ENCODE measurements around the gene AKAP8L. TPM values are rescaled to one million over a fixed set of nuclear protein-coding genes. Genes with fewer than 3 reads are reported as not detected.

The AKAP8L gene
- total RNA-seq, 1 experiment from 2014 or later: 94.0 TPM

GRCh38 chr19:15371786-15372380 lies 46.9 kb downstream of the AKAP8L start:
- Mint-ChIP-seq H3K4me3 (ENCODE audit: low read depth, unreplicated experiment) (no peak overlapping the region), H3K9me3 (ENCODE audit: low read depth, unreplicated experiment) (no peaks in the 10 kb centered on the region), H3K27me3 (ENCODE audit: unreplicated experiment) (no peaks in the 10 kb centered on the region), H3K27ac (ENCODE audit: unreplicated experiment) (no peak overlapping the region), H3K4me1 (ENCODE audit: low read depth, unreplicated experiment) (no peaks in the 10 kb centered on the region), H3K36me3 (ENCODE audit: insufficient read depth, unreplicated experiment) (peaks cover 42% of the 10 kb centered on the region)
- intact Hi-C loops (cut with micrococcal nuclease; ENCODE audit: unreplicated experiment): no loop called here
- TF ChIP-seq, protein P1, sequence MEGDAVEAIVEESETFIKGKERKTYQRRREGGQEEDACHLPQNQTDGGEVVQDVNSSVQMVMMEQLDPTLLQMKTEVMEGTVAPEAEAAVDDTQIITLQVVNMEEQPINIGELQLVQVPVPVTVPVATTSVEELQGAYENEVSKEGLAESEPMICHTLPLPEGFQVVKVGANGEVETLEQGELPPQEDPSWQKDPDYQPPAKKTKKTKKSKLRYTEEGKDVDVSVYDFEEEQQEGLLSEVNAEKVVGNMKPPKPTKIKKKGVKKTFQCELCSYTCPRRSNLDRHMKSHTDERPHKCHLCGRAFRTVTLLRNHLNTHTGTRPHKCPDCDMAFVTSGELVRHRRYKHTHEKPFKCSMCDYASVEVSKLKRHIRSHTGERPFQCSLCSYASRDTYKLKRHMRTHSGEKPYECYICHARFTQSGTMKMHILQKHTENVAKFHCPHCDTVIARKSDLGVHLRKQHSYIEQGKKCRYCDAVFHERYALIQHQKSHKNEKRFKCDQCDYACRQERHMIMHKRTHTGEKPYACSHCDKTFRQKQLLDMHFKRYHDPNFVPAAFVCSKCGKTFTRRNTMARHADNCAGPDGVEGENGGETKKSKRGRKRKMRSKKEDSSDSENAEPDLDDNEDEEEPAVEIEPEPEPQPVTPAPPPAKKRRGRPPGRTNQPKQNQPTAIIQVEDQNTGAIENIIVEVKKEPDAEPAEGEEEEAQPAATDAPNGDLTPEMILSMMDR (IDR thresholded peaks at IDR 0.05; ENCODE audit: unreplicated experiment): no peak
- CTCF ChIA-PET: interaction anchor here (1.0 kb wide), 1 partner anchor 67 kb away, joined by 3 read pairs; no protein-coding TSS in a partner anchor
- no TSS peak for BruUV-seq (replicated peaks)
- DNase-seq: no peak

GRCh38 chr19:15371119-15371518 lies 47.7 kb downstream of the AKAP8L start:
- BruUV-seq (replicated peaks): no TSS peak
- H3K9me3 Mint-ChIP-seq (ENCODE audit: low read depth, unreplicated experiment): no peaks in the 10 kb centered on the region
- intact Hi-C loops (cut with micrococcal nuclease; ENCODE audit: unreplicated experiment): no loop called here
- CTCF ChIA-PET: interaction anchor here (1.0 kb wide), 1 partner anchor 66 kb away, joined by 3 read pairs; no protein-coding TSS in a partner anchor
- DNase-seq: no peak
- no peak overlapping the region for H3K4me3 Mint-ChIP-seq (ENCODE audit: low read depth, unreplicated experiment)
- peaks cover 41% of the 10 kb centered on the region for H3K36me3 Mint-ChIP-seq (ENCODE audit: insufficient read depth, unreplicated experiment)
- TF ChIP-seq, protein P1 (IDR thresholded peaks at IDR 0.05; ENCODE audit: unreplicated experiment): no peak
- no peaks in the 10 kb centered on the region for H3K4me1 Mint-ChIP-seq (ENCODE audit: low read depth, unreplicated experiment)
- H3K27me3 Mint-ChIP-seq (ENCODE audit: unreplicated experiment): no peaks in the 10 kb centered on the region
- no peak overlapping the region for H3K27ac Mint-ChIP-seq (ENCODE audit: unreplicated experiment)

DNA sequence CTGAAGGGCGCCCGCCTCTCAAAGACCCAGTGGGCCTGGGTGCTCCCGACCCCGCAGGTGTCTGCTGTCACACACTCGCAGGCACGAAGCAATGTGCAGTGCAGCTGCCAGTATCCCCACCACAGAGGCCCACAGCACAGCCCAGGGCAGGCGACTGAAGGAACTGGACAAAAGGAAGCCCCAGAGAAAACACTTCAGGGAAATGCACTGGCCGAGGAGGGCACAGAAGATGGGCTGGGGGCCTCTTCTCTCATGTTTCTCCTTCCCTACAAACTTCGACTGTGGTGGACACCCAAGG lies 49.2 kb downstream of the AKAP8L start:
- Mint-ChIP-seq H3K27me3 (ENCODE audit: unreplicated experiment) (no peaks in the 10 kb centered on the region), H3K9me3 (ENCODE audit: low read depth, unreplicated experiment) (no peaks in the 10 kb centered on the region), H3K4me3 (ENCODE audit: low read depth, unreplicated experiment) (no peak overlapping the region), H3K27ac (ENCODE audit: unreplicated experiment) (no peak overlapping the region), H3K36me3 (ENCODE audit: insufficient read depth, unreplicated experiment) (peaks cover 45% of the 10 kb centered on the region), H3K4me1 (ENCODE audit: low read depth, unreplicated experiment) (no peaks in the 10 kb centered on the region)
- BruUV-seq (replicated peaks): no TSS peak
- no peak for DNase-seq
- TF ChIP-seq, protein P1 (IDR thresholded peaks at IDR 0.05; ENCODE audit: unreplicated experiment): no peak
- intact Hi-C loops (cut with micrococcal nuclease; ENCODE audit: unreplicated experiment): no loop called here
- CTCF ChIA-PET: no interaction called here

GRCh38 chr19:15368798-15369593 lies 49.8 kb downstream of the AKAP8L start:
- Mint-ChIP-seq H3K4me3 (ENCODE audit: low read depth, unreplicated experiment) (no peak overlapping the region), H3K9me3 (ENCODE audit: low read depth, unreplicated experiment) (no peaks in the 10 kb centered on the region), H3K27ac (ENCODE audit: unreplicated experiment) (no peak overlapping the region), H3K4me1 (ENCODE audit: low read depth, unreplicated experiment) (no peaks in the 10 kb centered on the region), H3K36me3 (ENCODE audit: insufficient read depth, unreplicated experiment) (peaks cover 45% of the 10 kb centered on the region), H3K27me3 (ENCODE audit: unreplicated experiment) (no peaks in the 10 kb centered on the region)
- DNase-seq: no peak
- TF ChIP-seq, protein P1 (IDR thresholded peaks at IDR 0.05; ENCODE audit: unreplicated experiment): no peak
- intact Hi-C loops (cut with micrococcal nuclease; ENCODE audit: unreplicated experiment): no loop called here
- CTCF ChIA-PET: no interaction called here
- BruUV-seq (replicated peaks): no TSS peak
